Fibroblast of skin of back (primary cell): Measurements from ENCODE around the gene ANKHD1.
A peak's percentile ranks its signal among the peaks of the same experiment; 100 is the strongest.

Experiments
- DNase-seq: peaks from one replicate; pipeline ENCODE4 v3.0.0-alpha.2; 2013

ANKHD1 gene

GRCh38 chr5:140544986-140545385 lies 143.4 kb downstream of the ANKHD1 start:
- no peak for DNase-seq

GRCh38 chr5:140545606-140546005 lies 144.0 kb downstream of the ANKHD1 start:
- DNase-seq, result no peak

GRCh38 chr5:140546851-140547507 lies 145.3 kb downstream of the ANKHD1 start:
- DNase-seq, result no peak

GRCh38 chr5:140547508-140548299 lies 146.1 kb downstream of the ANKHD1 start, which contains the start of gene EIF4EBP3:
EIF4EBP3 (plus strand) TSS chr5:140547662; CDS start chr5:140547738, 76 bp downstream.
- peak; percentile 91 for DNase-seq

GRCh38 chr5:140548300-140548688 lies 146.7 kb downstream of the ANKHD1 start:
- DNase-seq, result no peak

GRCh38 chr5:140548791-140549190 lies 147.2 kb downstream of the ANKHD1 start:
- no peak for DNase-seq

GRCh38 chr5:140549237-140550144 lies 147.9 kb downstream of the ANKHD1 start:
- DNase-seq, result peak; percentile 23

- DNase-seq, result no peak
These were observed 148.8 kb downstream of the ANKHD1 start for GRCh38 chr5:140550147-140551079.

GRCh38 chr5:140551872-140552271 lies 150.2 kb downstream of the ANKHD1 start:
- DNase-seq, result no peak

- no peak for DNase-seq
These were observed 152.0 kb downstream of the ANKHD1 start for GRCh38 chr5:140553657-140554056.

GRCh38 chr5:140554454-140554853 lies 152.8 kb downstream of the ANKHD1 start:
- peak; percentile 43 for DNase-seq

- DNase-seq, result no peak
These were observed 154.2 kb downstream of the ANKHD1 start for GRCh38 chr5:140555747-140556312.

- no peak for DNase-seq
These were observed 154.8 kb downstream of the ANKHD1 start for GRCh38 chr5:140556438-140556837.

- peak; percentile 90 for DNase-seq
These were observed 155.6 kb downstream of the ANKHD1 start, which contains the start of gene SRA1 for GRCh38 chr5:140557136-140557805. SRA1 (minus strand) TSS chr5:140557473; CDS start chr5:140557452, 21 bp downstream.

- DNase-seq, result no peak
These were observed 156.3 kb downstream of the ANKHD1 start for GRCh38 chr5:140557965-140558364.

- no peak for DNase-seq
These were observed 156.9 kb downstream of the ANKHD1 start for GRCh38 chr5:140558542-140558941.

- DNase-seq, result no peak
These were observed 158.6 kb downstream of the ANKHD1 start for GRCh38 chr5:140560227-140560626.

GRCh38 chr5:140561753-140562523 lies 160.3 kb downstream of the ANKHD1 start:
- DNase-seq, result no peak

GRCh38 chr5:140563596-140563995 lies 162.0 kb downstream of the ANKHD1 start:
- no peak for DNase-seq
